GM13977 (cell line): ENCODE data around the gene SSC5D.

ENCODE experiments used
- DNase-seq: peaks from one replicate; pipeline ENCODE4 v3.0.0; 2012; ENCODE audit warnings: low spot score
- CTCF ChIP-seq: IDR thresholded peaks from 2 replicates; pipeline ENCODE4 v1.5.1; 2012; ENCODE audit warnings: mild to moderate bottlenecking, control low read depth; ENCODE audit not compliant: insufficient read depth; ENCODE audit errors: extremely low read depth, missing control alignments
- in situ Hi-C: fragments of 300-500 bp; cut with MboI; formaldehyde crosslinking; loops from one replicate; pipeline ENCODE4 v1.12.0; 2022; ENCODE audit warnings: low sequenced_read_pairs, low pct_unique_long_range_greater_than_20kb, mixed read lengths, inconsistent platforms; ENCODE audit not compliant: unreplicated experiment

SSC5D gene

DNA sequence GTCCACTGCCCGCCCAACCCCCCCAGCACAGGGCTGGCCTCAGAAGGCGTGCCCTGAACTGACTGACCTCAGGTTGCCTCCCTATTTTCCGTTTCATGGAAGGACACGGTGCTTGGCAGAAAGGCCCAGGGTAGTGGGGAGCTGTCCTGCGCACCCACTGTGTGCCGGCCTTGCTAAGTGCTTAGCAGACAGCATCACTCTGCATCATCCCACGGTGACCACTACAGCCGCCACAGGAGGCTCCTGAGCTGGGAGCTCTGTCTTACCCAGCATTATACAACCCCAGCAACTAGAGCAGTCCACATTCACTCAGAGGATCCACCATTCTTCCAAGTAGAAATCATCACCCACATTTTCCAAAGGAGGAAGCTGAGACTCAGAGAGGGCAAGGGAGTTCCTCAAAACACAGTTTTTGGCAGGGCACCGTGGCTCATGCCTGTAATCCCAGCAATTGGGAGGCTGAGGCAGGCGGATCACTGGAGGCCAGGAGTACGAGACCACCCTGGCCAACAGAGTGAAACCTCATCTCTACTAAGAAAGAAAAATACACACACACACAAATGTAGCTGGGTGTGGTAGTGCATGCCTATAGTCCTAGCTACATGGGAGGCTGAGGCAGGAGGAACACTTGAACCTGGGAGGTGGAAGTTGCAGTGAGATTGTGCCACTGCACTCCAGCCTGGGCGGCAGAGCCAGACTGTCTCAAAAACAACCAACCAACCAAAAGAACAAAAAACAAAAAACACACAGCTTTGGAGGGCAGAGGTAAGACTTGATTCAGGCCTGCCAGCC is 47.1 kb downstream of the SSC5D start:
- DNase-seq = no peak
- in situ Hi-C loops = no loop called here
- no peak for TF ChIP-seq CTCF

DNA sequence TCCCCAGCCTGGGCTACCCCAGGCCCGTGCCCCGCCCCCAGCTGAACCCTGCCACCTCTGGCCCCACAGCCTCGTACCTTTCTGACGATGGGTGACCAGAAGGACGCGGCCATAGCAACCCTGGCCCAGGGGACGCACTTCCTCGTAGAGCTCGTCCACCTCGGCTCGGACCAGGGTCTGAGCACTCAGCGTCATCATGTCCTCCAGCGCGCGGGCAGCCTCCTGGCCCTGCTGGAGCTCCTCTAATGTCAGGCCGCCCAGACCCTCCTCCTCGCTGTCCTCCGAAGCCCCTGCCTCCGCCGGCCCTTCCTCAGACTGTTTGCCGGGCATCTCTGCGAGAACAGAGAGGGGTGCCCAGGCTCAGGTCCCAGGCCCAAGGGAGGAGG is 47.7 kb downstream of the SSC5D start:
- in situ Hi-C loops = no loop called here
- no peak for DNase-seq
- no peak for TF ChIP-seq CTCF

GRCh38 chr19:55536366-55536765 is 48.1 kb downstream of the SSC5D start:
- in situ Hi-C loops = no loop called here
- TF ChIP-seq CTCF = no peak
- DNase-seq = no peak

DNA sequence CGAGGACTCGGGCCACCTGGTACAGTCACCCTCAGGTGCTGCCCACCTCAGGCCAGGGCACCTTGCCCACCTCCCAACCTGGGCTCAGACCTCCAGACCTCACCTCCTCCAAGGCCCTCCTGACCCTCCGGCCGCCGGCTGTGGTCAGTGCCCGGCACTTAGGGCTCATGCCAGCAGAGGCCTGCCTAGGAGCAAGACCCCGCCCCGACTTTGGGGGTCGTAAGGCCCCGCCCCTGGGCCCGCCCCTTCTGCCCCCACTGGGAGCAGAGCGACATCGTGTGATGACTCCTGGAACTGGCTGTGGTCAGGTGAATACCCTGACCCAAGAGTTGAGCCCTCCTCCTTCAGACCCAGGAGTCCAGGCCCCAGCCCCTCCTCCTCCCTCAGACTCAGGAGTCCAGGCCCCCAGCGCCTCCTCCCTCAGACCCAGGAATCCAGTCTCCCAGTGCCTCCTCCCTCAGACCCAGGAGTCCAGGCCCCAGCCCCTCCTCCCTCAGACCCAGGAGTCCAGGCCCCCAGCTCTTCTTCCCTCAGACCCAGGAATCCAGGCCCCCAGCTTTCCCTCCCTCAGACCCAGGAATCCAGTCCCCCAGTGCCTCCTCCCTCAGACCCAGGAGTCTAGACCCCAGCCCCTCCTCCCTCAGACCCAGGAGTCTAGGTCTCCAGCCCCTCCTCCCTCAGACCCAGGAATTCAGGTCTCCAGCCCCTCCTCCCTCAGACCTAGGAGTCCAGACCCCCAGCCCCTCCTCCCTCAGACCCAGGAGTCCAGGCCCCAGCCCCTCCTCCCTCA is 48.9 kb downstream of the SSC5D start, which contains the start of gene SBK2:
Gene SBK2, minus strand, starts transcription at position 183 of the 790 bp plus-strand sequence. CDS start 839 bp downstream, outside the sequence.
- no peak for TF ChIP-seq CTCF
- in situ Hi-C loops = no loop called here
- DNase-seq = no peak

DNA sequence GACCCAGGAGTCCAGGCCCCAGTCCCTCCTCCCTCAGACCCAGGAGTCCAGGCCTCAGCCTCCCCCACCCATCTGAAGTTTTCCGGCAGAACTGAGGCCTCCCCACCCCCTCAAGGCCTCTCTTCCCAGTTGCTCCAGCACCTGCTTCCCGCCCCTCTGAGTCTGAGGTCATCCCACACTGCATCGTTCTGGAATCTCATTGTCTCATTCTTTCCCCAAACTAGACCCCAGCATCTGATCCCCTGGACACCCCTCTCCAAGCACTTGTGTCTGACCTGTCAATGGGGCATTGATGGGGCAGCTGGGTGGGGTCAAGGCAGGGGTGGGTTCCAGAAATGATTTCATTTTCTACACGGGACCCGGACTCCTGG is 49.5 kb downstream of the SSC5D start:
- in situ Hi-C loops = no loop called here
- DNase-seq = no peak
- no peak for TF ChIP-seq CTCF

- no peak for DNase-seq
- TF ChIP-seq CTCF = no peak
- in situ Hi-C loops = no loop called here
Observed at GRCh38 chr19:55538132-55538531, 49.9 kb downstream of the SSC5D start.
